GM19035 (cell line): ENCODE data around the gene MTIF3.
"Not testable (repeated sequence)": the region's sequence is repeated elsewhere in the genome, so short reads cannot be mapped to it uniquely, and the experiment has no call there.

Experiments used
- ATAC-seq: cut with Tn5 transposase; IDR thresholded peaks from one replicate; pipeline ENCODE4 v1.9.1; 2021; ENCODE audit not compliant: unreplicated experiment

Gene MTIF3

GRCh38 chr13:27421101-27421871, 29.1 kb downstream of the MTIF3 start:
- no peak for ATAC-seq

- no peak for ATAC-seq
These were observed 31.0 kb downstream of the MTIF3 start for GRCh38 chr13:27419328-27419727.

GRCh38 chr13:27415116-27415515, 35.2 kb downstream of the MTIF3 start:
- ATAC-seq = no peak

GRCh38 chr13:27411341-27411740, 39.0 kb downstream of the MTIF3 start:
- ATAC-seq = no peak

GRCh38 chr13:27409013-27409412, 41.4 kb downstream of the MTIF3 start:
- ATAC-seq = no peak

- ATAC-seq = no peak
These were observed 42.3 kb downstream of the MTIF3 start for GRCh38 chr13:27408074-27408473.

- ATAC-seq = no peak
These were observed 44.0 kb downstream of the MTIF3 start for GRCh38 chr13:27406178-27406939.

GRCh38 chr13:27405546-27406134, 44.7 kb downstream of the MTIF3 start:
- ATAC-seq = no peak

GRCh38 chr13:27404680-27405079, 45.7 kb downstream of the MTIF3 start:
- ATAC-seq = no peak

GRCh38 chr13:27403727-27404385, 46.5 kb downstream of the MTIF3 start:
- no peak for ATAC-seq

GRCh38 chr13:27403203-27403678, 47.1 kb downstream of the MTIF3 start:
- ATAC-seq = no peak

- ATAC-seq = no peak
These were observed 49.2 kb downstream of the MTIF3 start for GRCh38 chr13:27401210-27401609.

- ATAC-seq = not testable (repeated sequence)
These were observed 50.0 kb downstream of the MTIF3 start for GRCh38 chr13:27400405-27400804.

- ATAC-seq = no peak
These were observed 52.0 kb downstream of the MTIF3 start for GRCh38 chr13:27398360-27398759.

GRCh38 chr13:27396252-27396846, 54.0 kb downstream of the MTIF3 start:
- ATAC-seq = no peak

- no peak for ATAC-seq
These were observed 55.3 kb downstream of the MTIF3 start for GRCh38 chr13:27395007-27395510.

GRCh38 chr13:27393101-27393500, 57.3 kb downstream of the MTIF3 start:
- ATAC-seq = no peak

- no peak for ATAC-seq
These were observed 58.9 kb downstream of the MTIF3 start for GRCh38 chr13:27391471-27391870.

GRCh38 chr13:27389891-27390290, 60.5 kb downstream of the MTIF3 start:
- ATAC-seq = no peak

GRCh38 chr13:27388241-27388640, 62.1 kb downstream of the MTIF3 start:
- no peak for ATAC-seq
